IMR-90 (cell line): ENCODE measurements around the gene IGLL1. TPM values are rescaled to one million over a fixed set of nuclear protein-coding genes. Genes with fewer than 3 reads are reported as not detected.

ENCODE experiments used
- ATAC-seq: fragments of 200-7000 bp; cut with Tn5 transposase; 2 replicates; pipeline ENCODE4 v1.9.1; 2020; ENCODE audit warnings: low read depth, mild to moderate bottlenecking, moderate library complexity
- BruUV-seq: library from RNA; stranded (reverse); fragments of 400-500 nt; replicated peaks from 2 replicates; lab custom pipeline; 2021; lab: Mats Ljungman, UMichigan
- CTCF ChIA-PET: fragments of 300-600 bp; formaldehyde crosslinking; extraction: SDS; loops from one replicate; lab custom pipeline; 2021; ENCODE audit warnings: antibody characterized with exemption; lab: Yijun Ruan, JAX
- POLR2A ChIA-PET: fragments of 300-600 bp; sonication (Branson Sonifier 250); formaldehyde crosslinking; loops from one replicate; lab custom pipeline; 2022; ENCODE audit warnings: antibody characterized with exemption; ENCODE audit not compliant: unreplicated experiment; lab: Charles Lee
- DNase-seq: peaks from one replicate; pipeline ENCODE4 v3.0.0; 2013
- H2AFZ ChIP-seq: replicated peaks from 2 replicates; pipeline ENCODE3; 2013; ENCODE audit warnings: low read length, mild to moderate bottlenecking; ENCODE audit not compliant: poor library complexity
- H2AK5ac ChIP-seq: 2 replicates; pipeline ENCODE4 v1.6.1; 2013; ENCODE audit warnings: low read depth, low read length, inconsistent platforms
- H2AK9ac ChIP-seq: replicated peaks from 2 replicates; pipeline ENCODE3; 2013; ENCODE audit warnings: mild to moderate bottlenecking, low read depth, low read length, moderate library complexity; ENCODE audit not compliant: poor library complexity
- H2BK120ac ChIP-seq: 2 replicates; pipeline ENCODE4 v1.6.1; 2013; ENCODE audit warnings: low read depth, low read length, inconsistent platforms
- H2BK15ac ChIP-seq: 3 replicates; pipeline ENCODE4 v1.6.1; 2013; ENCODE audit warnings: low read depth, low read length, inconsistent platforms
- H2BK20ac ChIP-seq: 2 replicates; pipeline ENCODE4 v1.6.1; 2013; ENCODE audit warnings: low read depth, mild to moderate bottlenecking, inconsistent platforms, low read length, moderate library complexity
- H2BK5ac ChIP-seq: 2 replicates; pipeline ENCODE4 v1.6.1; 2013; ENCODE audit warnings: mild to moderate bottlenecking, low read depth, low read length, inconsistent platforms; ENCODE audit not compliant: poor library complexity, severe bottlenecking
- H3K14ac ChIP-seq: replicated peaks from 2 replicates; pipeline ENCODE4 v1.6.1; 2013; ENCODE audit warnings: low read depth, low read length, inconsistent platforms
- H3K18ac ChIP-seq: 2 replicates; pipeline ENCODE4 v1.6.1; 2013; ENCODE audit warnings: low read depth, low read length, control low read depth
- H3K23ac ChIP-seq: 2 replicates; pipeline ENCODE4 v1.6.1; 2013; ENCODE audit warnings: low read depth, low read length, inconsistent platforms
- H3K27ac ChIP-seq: 2 replicates; pipeline ENCODE4 v1.5.1; 2013; ENCODE audit warnings: mild to moderate bottlenecking, control low read depth, low read length; ENCODE audit not compliant: insufficient read depth
- H3K27me3 ChIP-seq: 2 replicates; pipeline ENCODE4 v1.6.1; 2013; ENCODE audit warnings: low read length; ENCODE audit not compliant: control insufficient read depth, insufficient read depth
- H3K36me3 ChIP-seq: 2 replicates; pipeline ENCODE4 v1.6.1; 2013; ENCODE audit warnings: low read length, mixed read lengths; ENCODE audit not compliant: control insufficient read depth, insufficient read depth
- H3K4ac ChIP-seq: 2 replicates; pipeline ENCODE4 v1.6.1; 2013; ENCODE audit warnings: low read depth, low read length, inconsistent platforms
- H3K4me1 ChIP-seq: 2 replicates; pipeline ENCODE4 v1.6.1; 2013; ENCODE audit warnings: low read length, mixed read lengths; ENCODE audit not compliant: control insufficient read depth, insufficient read depth
- H3K4me2 ChIP-seq: 2 replicates; pipeline ENCODE4 v1.6.1; 2013; ENCODE audit warnings: low read depth, mild to moderate bottlenecking, control low read depth, low read length, moderate library complexity
- H3K4me3 ChIP-seq: 2 replicates; pipeline ENCODE4 v1.5.1; 2013; ENCODE audit warnings: low read depth, mild to moderate bottlenecking, control low read depth, low read length, moderate library complexity; ENCODE audit not compliant: insufficient read depth
- H3K56ac ChIP-seq: 2 replicates; pipeline ENCODE4 v1.6.1; 2013; ENCODE audit warnings: low read length, inconsistent platforms; ENCODE audit not compliant: insufficient read depth; ENCODE audit errors: extremely low read depth
- H3K79me1 ChIP-seq, 2 experiments: 2 replicates each; pipeline ENCODE4 v1.6.1; 2013; ENCODE audit warnings: low read length in 2 of 2, inconsistent platforms in 1 of 2, low read depth in 1 of 2
- H3K9ac ChIP-seq: 2 replicates; pipeline ENCODE4 v1.6.1; 2013; ENCODE audit warnings: low read depth, low read length, control low read depth
- H3K9me1 ChIP-seq: 2 replicates; pipeline ENCODE4 v1.6.1; 2013; ENCODE audit warnings: low read length, inconsistent platforms; ENCODE audit not compliant: insufficient read depth
- H3K9me3 ChIP-seq: 2 replicates; pipeline ENCODE4 v1.6.1; 2013; ENCODE audit warnings: low read length; ENCODE audit not compliant: control insufficient read depth, insufficient read depth
- H4K20me1 ChIP-seq: 2 replicates; pipeline ENCODE4 v1.6.1; 2013; ENCODE audit warnings: low read length, inconsistent platforms; ENCODE audit not compliant: insufficient read depth
- H4K5ac ChIP-seq: 2 replicates; pipeline ENCODE4 v1.6.1; 2013; ENCODE audit warnings: mild to moderate bottlenecking, low read depth, low read length, control low read depth
- H4K8ac ChIP-seq, 2 experiments: 2 replicates each; pipeline ENCODE4 v1.6.1; 2013; ENCODE audit warnings: low read depth in 2 of 2, low read length in 2 of 2, control low read depth in 1 of 2, inconsistent platforms in 1 of 2
- H4K91ac ChIP-seq: 2 replicates; pipeline ENCODE4 v1.6.1; 2013; ENCODE audit warnings: low read depth, low read length, inconsistent platforms; ENCODE audit not compliant: insufficient read depth
- CEBPB ChIP-seq: IDR thresholded peaks from 2 replicates; pipeline ENCODE4 v1.6.1; 2012; ENCODE audit warnings: low read depth, low read length, improper control_type of control experiment
- CHD1 ChIP-seq: IDR thresholded peaks from 2 replicates; pipeline ENCODE4 v1.6.1; 2012; ENCODE audit warnings: low read depth, low read length, improper control_type of control experiment
- MAZ ChIP-seq: IDR thresholded peaks from 2 replicates; pipeline ENCODE4 v1.6.1; 2012; ENCODE audit warnings: low read depth, mild to moderate bottlenecking, low read length, improper control_type of control experiment, moderate library complexity, borderline replicate concordance
- MXI1 ChIP-seq: IDR thresholded peaks from 2 replicates; pipeline ENCODE4 v1.6.1; 2012; ENCODE audit warnings: low read depth, mild to moderate bottlenecking, low read length, moderate library complexity, borderline replicate concordance
- NFE2L2 ChIP-seq: fragments of 150-350 bp; IDR thresholded peaks from 2 replicates; pipeline ENCODE4 v1.6.1; 2016; ENCODE audit warnings: low read depth, mild to moderate bottlenecking, low read length
- SMC3 ChIP-seq: fragments of 150-350 bp; IDR thresholded peaks from 2 replicates; pipeline ENCODE4 v1.6.1; 2016; ENCODE audit warnings: low read depth, mild to moderate bottlenecking, antibody characterized with exemption, low read length, moderate library complexity
- WGBS, 2 experiments: methylation state at CpG; one replicate each; pipeline versions ENCODE4 v1.1.5 to v1.1.7; 2013; ENCODE audit warnings: missing lambda C conversion rate in 2 of 2; ENCODE audit not compliant: insufficient read length in 1 of 2; ENCODE audit errors: extremely low coverage in 2 of 2; 5-methylcytosine and 5-hydroxymethylcytosine counted together
- dilution Hi-C: fragments of 300-500 bp; cut with HindIII; formaldehyde crosslinking; loops from one replicate; pipeline ENCODE4 v1.14.3; 2018; ENCODE audit warnings: low sequenced_read_pairs; ENCODE audit not compliant: unreplicated experiment
- in situ Hi-C: fragments of 300-500 bp; cut with MboI; formaldehyde crosslinking; loops from 3 replicates; pipeline ENCODE4 v1.14.3; 2019; ENCODE audit warnings: low sequenced_read_pairs, inconsistent platforms, mixed read lengths
- intact Hi-C: fragments of 100-400 bp; cut with micrococcal nuclease; formaldehyde crosslinking; loops from 2 replicates; pipeline ENCODE4 v1.10.0; 2022
- polyA plus RNA-seq, 3 experiments: library from polyadenylated mRNA; depleted of rRNA; stranded (reverse); fragments of >200 nt; gene quantifications; 2 replicates each; pipeline ENCODE4 v1.2.3, GENCODE V29; 2012; ENCODE audit warnings: low replicate concordance in 1 of 3
- total RNA-seq: library from RNA; depleted of rRNA; stranded (reverse); fragments of >200 nt; gene quantifications from 2 replicates; pipeline ENCODE4 v1.2.3, GENCODE V29; 2012
- TF ChIP-seq, protein P1 (sequence below): fragments of 150-350 bp; IDR thresholded peaks from 2 replicates; pipeline ENCODE4 v1.6.1; 2017; ENCODE audit warnings: mild to moderate bottlenecking, antibody characterized with exemption, low read length, low read depth

The IGLL1 gene
- total and polyA plus RNA-seq, 2 of the 4 experiments (the other 2 are of a cell fraction) = not detected

DNA sequence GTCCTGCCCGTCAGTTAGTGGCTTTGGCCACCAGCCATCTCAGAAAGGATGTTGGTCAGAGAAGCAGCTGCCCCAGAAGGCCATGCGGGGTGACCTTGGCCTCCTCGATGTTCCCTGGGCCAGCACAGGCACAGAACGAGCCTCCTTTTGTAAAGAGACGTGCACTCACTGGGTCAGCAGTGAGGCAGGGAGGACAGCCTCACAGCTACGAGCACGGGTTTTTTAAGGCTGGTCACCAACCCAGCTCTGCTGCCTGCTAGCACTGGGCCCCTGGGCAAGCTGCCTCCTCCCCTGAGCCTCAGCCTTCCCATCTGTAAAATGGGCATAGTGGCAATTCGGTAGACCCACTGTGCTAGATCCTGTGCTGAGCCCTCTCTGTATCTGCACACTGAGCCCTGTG lies 10.8 kb downstream of the IGLL1 start:
- dilution Hi-C loops = no loop called here

More for the DNA sequence above, 10.8 kb downstream of the IGLL1 start:
- Histone ChIP-seq H3K9ac (no peak overlapping the region), H3K36me3 (no peaks in the 10 kb centered on the region), H3K56ac (no peak overlapping the region), H2BK5ac (no peak overlapping the region), H3K79me1 (no peaks in the 10 kb centered on the region), H2AK9ac (no peak overlapping the region), H3K27ac (no peak overlapping the region), H3K27me3 (peaks cover 35% of the 10 kb centered on the region), H2BK20ac (no peak overlapping the region), H2AFZ (no peak overlapping the region), H3K14ac (no peak overlapping the region), H4K91ac (no peak overlapping the region), H2AK5ac (no peak overlapping the region), H3K9me1 (no peaks in the 10 kb centered on the region), H2BK120ac (no peak overlapping the region), H3K18ac (no peak overlapping the region), H3K4me2 (no peak overlapping the region), H4K20me1 (no peaks in the 10 kb centered on the region), H3K4me3 (no peak overlapping the region), H3K4me1 (no peaks in the 10 kb centered on the region), H3K9me3 (no peaks in the 10 kb centered on the region), H2BK15ac (no peak overlapping the region), H4K5ac (no peak overlapping the region), H4K8ac (no peak overlapping the region), H3K4ac (no peak overlapping the region), H3K23ac (no peak overlapping the region)
- ATAC-seq = no peak
- WGBS, 2 experiments = 81% methylated on average over 4 of the region's 8 CpGs; no CpG with 5 or more reads in 1 of the 2 experiments
- intact Hi-C loops (no loop called here), in situ Hi-C loops (no loop called here)
- DNase-seq = no peak
- CTCF ChIA-PET = no interaction called here
- TF ChIP-seq, protein P1, sequence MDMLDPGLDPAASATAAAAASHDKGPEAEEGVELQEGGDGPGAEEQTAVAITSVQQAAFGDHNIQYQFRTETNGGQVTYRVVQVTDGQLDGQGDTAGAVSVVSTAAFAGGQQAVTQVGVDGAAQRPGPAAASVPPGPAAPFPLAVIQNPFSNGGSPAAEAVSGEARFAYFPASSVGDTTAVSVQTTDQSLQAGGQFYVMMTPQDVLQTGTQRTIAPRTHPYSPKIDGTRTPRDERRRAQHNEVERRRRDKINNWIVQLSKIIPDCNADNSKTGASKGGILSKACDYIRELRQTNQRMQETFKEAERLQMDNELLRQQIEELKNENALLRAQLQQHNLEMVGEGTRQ = no peak
- TF ChIP-seq NFE2L2 (no peak), MAZ (no peak), CHD1 (no peak), SMC3 (no peak), MXI1 (no peak), CEBPB (no peak)
- POLR2A ChIA-PET = no interaction called here
- no TSS peak for BruUV-seq
